Epithelial cell of esophagus (primary cell): ENCODE data around the gene RAPGEF2.

ENCODE experiments used
- DNase-seq: peaks from one replicate; pipeline ENCODE4 v3.0.0; 2010; ENCODE audit warnings: low read depth
- H3K4me3 ChIP-seq: 2 replicates; pipeline ENCODE4 v1.5.1; 2011; ENCODE audit warnings: mild to moderate bottlenecking, low read length, control low read depth
- TF ChIP-seq, protein P1 (sequence below): IDR thresholded peaks from 2 replicates; pipeline ENCODE4 v1.5.1; 2011; ENCODE audit warnings: low read depth, mild to moderate bottlenecking, low read length, control low read depth, inconsistent platforms; ENCODE audit not compliant: insufficient read depth; ENCODE audit errors: missing control alignments

RAPGEF2 gene

DNA sequence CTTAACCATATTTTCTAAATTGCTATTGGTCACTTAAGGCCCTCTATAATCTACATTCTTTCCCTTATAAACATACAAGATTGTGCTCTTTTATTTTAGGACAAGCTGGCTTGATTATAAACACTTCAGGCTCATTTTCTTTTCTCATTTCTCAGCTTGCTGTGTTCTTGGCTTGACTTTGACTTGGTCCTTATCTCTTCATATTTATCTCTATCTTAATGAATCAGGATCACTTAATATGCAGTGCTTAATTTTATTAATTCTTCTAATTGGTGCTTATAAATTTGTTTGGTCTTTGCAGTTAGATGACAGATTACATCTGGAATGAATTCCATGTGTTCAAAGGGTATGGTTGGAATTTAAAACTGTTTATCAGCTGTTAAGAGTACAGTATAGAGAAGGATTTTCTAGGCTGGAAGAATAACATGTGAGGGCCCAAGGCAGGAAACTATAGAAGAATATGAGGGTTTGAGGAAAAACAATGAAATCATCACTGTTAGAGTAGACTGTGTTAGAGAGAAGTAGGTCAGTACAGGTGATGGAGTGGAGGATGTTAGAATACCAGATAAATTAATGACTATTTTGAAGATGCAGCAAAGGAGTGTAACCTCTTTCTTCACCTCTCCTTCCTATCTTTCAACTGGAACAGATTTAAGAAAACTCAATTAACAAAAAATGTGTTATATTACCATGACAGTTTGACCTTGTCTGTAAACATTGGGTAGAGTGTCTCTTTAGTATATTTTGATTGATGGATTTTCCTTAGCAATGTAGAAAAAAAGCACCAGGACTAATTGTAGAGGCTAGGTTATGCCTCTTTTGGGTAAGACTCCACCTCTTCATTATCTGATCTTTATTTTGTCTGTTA, 169.6 kb downstream of the RAPGEF2 start:
- DNase-seq, result no peak
- TF ChIP-seq, protein P1, sequence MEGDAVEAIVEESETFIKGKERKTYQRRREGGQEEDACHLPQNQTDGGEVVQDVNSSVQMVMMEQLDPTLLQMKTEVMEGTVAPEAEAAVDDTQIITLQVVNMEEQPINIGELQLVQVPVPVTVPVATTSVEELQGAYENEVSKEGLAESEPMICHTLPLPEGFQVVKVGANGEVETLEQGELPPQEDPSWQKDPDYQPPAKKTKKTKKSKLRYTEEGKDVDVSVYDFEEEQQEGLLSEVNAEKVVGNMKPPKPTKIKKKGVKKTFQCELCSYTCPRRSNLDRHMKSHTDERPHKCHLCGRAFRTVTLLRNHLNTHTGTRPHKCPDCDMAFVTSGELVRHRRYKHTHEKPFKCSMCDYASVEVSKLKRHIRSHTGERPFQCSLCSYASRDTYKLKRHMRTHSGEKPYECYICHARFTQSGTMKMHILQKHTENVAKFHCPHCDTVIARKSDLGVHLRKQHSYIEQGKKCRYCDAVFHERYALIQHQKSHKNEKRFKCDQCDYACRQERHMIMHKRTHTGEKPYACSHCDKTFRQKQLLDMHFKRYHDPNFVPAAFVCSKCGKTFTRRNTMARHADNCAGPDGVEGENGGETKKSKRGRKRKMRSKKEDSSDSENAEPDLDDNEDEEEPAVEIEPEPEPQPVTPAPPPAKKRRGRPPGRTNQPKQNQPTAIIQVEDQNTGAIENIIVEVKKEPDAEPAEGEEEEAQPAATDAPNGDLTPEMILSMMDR, result no peak
- H3K4me3 ChIP-seq, result no peak overlapping the region

DNA sequence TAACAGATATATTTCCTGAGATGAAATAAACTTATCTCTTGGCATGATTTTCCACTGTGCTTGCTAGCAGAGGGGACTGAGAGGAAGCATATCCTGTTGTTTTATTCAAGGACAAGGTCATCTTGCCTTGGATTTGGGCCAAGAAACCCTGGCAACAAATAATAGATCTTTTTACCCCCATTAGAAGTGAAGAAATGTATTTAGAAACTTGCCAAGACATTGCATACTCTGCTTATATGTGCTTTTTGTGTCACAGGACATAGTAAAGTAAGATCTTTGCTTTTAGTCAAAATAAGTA, 170.2 kb downstream of the RAPGEF2 start:
- no peak for DNase-seq
- no peak overlapping the region for H3K4me3 ChIP-seq
- TF ChIP-seq, protein P1, result no peak

DNA sequence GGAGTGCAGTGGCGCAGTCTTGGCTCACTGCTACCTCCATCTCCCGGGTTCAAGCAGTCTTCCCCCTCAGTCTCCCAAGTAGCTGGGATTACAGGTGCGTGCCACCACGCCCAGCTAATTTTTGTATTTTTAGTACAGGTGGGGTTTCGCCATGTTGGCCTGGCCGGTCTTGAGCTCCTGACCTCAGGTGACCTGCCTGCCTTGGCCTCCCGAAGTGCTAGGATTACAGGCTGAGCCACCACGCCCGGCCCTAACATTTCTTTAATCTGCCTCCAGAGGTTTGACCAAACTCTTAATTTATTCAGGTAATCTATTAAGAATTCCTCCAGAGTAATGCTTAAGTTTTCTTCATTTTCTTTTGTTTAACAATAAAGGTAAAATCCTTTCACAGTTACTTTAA, 171.0 kb downstream of the RAPGEF2 start:
- TF ChIP-seq, protein P1, result no peak
- DNase-seq, result no peak
- H3K4me3 ChIP-seq, result no peak overlapping the region

DNA sequence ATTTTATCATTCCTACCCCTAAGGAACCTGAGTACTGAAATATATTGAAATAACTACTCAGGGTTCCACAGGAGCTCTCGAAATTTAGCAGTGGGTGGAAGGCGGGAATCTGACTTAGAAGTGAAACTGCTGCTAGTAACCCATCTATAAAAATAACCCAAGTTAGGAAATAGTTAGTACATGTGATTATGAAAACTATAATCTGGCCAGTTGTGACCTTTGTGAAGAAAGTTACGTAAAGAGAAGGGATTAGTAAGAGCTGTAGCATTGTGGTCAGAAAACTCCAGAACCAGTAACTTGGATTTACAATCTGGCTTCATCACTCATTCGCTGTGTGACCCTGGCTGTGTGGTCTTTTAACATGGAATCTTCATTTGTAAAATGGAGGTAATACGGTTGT, 175.5 kb downstream of the RAPGEF2 start:
- TF ChIP-seq, protein P1, result no peak
- DNase-seq, result no peak

DNA sequence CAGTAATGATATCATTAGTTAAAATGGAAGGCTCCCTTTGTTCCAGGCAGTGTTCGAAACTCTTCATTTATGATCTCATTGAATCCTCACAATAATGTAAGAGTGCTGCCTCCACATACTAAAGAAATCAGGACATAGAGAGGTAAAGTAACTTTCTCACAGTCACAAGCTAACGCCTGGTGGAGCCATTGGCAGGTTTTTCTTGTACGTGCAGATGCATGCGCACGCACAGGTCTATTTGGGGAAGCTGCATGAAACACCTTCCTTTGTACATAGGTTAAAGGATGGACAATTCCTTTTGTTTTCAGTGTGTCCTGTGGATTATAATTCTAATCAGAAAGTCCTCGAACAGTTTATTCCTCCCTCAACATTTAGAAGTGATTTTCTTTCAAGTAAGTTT, 176.2 kb downstream of the RAPGEF2 start:
- no peak overlapping the region for H3K4me3 ChIP-seq
- TF ChIP-seq, protein P1, result no peak
- no peak for DNase-seq

More for the DNA sequence above, 175.5 kb downstream of the RAPGEF2 start:
- no peak overlapping the region for H3K4me3 ChIP-seq

DNA sequence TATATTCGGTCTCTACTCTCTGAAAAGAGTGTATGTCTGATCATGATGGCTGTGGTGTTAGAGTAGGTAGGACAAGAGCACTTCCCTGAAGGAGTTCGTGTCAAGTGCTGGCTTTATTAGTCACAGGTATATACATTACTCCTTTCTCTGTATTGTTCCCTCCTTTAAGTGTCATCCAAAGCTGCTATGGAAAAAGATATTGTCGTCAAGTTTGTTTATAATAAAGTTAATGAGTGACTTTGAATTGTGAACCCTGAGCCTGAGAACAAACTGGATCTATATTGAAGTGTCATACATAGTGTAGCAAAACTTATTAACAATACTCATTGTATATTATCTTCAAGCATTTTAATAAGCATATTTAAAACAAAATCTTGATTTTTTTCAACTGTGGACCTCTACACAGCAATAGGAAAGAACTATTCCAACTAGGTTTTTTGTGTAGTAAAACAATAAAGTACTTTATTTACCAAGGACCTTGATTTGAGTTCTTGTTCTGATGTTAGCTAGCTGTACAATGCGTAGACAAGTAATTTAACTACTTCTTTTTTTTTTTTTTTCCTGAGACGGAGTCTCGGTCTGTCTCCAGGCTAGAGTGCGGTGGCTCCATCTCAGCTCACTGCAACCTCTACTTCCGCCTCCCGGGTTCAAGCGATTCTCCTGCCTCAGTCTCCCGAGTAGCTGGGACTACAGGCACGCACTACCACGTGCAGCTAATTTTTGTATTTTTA, 177.7 kb downstream of the RAPGEF2 start:
- DNase-seq, result no peak
- no peak overlapping the region for H3K4me3 ChIP-seq
- TF ChIP-seq, protein P1, result no peak
